SKM-1 (cell line): ENCODE data around the gene ZNF511.
"Not testable (repeated sequence)": the region's sequence is repeated elsewhere in the genome, so short reads cannot be mapped to it uniquely, and the experiment has no call there.

ENCODE experiments used
- DNase-seq: peaks from one replicate; lab custom pipeline; 2025; ENCODE audit not compliant: unreplicated experiment; lab: John Stamatoyannopoulos, UW

ZNF511 gene

DNA sequence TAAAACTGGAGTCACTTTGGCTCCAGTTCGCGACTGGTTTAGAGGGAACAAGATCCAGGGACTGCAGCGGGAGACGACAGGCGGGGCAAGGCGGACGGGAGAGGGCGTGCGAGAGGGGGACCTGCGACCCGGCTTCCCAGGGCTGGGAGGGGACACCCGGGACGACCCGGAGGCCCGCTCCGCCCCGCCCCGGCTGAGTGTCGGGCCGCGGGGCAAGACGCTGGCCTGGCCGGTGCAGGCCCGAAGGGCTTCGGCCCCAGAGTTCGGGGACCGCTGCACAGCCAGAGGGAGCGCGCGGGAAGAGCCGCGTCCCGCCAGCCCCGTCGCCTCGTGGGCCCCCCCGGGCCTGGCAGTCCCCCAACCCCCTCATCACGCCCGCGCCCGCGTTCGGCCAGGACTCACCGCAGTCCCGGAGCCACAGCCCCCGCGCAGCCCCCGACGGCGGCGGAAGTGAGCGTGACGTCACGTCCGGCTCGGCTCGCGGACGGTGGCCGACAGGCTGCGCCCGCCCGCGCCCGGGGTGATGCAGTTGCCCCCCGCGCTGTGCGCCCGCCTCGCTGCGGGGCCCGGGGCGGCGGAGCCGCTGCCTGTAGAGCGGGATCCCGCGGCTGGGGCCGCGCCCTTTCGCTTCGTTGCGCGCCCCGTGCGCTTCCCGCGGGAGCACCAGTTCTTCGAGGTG is at the start of gene ZNF511, which contains the start of gene TUBGCP2:
Gene ZNF511 (plus strand): TSS at position 494 of the 679 bp plus-strand sequence. CDS start 30 bp downstream, at position 524.
Gene TUBGCP2 (minus strand): TSS at position 452 of the 679 bp plus-strand sequence. CDS start 5,931 bp downstream, outside the sequence.
- DNase-seq = peak; percentile 68

DNA sequence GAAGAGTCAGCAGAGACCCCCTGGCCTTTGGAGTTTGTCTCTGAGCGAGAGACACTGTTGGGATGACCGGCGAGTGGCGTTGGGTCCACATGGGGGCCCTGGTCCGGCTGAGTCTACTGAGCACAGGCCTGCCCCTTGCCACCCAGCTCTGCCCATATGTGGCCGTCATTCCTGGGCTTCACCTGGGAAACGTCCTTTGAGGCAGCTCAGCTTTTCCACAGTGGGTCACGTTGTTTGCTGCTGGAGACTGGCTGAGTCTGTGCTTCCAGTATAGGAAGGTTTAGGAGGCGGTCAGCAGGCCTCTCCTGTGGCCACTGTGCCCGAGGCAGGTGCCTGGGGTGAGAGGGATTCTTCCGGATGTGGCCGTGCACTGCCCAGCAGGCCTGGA is 49.1 kb upstream of the ZNF511 start:
- DNase-seq = no peak

- no peak for DNase-seq
Measured at GRCh38 chr10:133260895-133261725, 47.6 kb upstream of the ZNF511 start.

GRCh38 chr10:133261726-133262325 is 46.9 kb upstream of the ZNF511 start:
- peak; percentile 23 for DNase-seq

- no peak for DNase-seq
Measured at GRCh38 chr10:133262696-133263095, 46.0 kb upstream of the ZNF511 start.

GRCh38 chr10:133263674-133264073 is 45.0 kb upstream of the ZNF511 start:
- no peak for DNase-seq

DNA sequence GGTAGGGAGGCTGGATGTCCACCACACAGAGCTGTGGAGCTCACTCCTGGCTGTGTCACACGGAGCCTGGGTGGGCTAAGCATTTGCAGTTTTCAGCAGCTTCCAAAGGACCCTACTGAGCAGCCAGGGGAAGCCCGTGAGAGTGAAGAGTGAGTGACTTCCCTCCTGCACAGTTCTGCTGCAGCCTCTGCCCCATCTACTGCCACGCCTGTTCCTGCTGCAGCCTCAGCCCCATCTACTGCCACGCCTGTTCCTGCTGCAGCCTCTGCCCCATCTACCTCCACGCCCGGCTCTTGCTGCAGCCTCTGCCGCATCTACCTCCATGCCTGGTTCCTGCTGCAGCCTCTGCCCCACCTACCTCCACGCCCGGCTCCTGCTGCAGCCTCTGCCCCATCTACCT is 44.3 kb upstream of the ZNF511 start:
- DNase-seq = peak; percentile 21

DNA sequence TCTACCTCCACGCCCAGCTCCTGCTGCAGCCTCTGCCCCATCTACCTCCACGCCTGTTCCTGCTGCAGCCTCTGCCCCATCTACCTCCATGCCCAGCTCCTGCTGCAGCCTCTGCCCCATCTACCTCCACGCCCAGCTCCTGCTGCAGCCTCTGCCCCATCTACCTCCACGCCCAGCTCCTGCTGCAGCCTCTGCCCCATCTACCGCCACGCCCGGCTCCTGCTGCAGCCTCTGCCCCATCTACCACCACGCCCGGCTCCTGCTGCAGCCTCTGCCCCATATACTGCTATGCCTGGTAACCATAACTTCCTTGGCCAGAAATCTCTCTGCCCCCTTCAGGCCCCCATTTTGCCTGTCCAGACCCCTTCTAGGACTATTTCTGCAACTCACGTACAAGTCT is 43.7 kb upstream of the ZNF511 start:
- DNase-seq = not testable (repeated sequence)

- no peak for DNase-seq
Measured at GRCh38 chr10:133266056-133266795, 42.5 kb upstream of the ZNF511 start.

- no peak for DNase-seq
Measured at GRCh38 chr10:133267293-133267692, 41.4 kb upstream of the ZNF511 start.

DNA sequence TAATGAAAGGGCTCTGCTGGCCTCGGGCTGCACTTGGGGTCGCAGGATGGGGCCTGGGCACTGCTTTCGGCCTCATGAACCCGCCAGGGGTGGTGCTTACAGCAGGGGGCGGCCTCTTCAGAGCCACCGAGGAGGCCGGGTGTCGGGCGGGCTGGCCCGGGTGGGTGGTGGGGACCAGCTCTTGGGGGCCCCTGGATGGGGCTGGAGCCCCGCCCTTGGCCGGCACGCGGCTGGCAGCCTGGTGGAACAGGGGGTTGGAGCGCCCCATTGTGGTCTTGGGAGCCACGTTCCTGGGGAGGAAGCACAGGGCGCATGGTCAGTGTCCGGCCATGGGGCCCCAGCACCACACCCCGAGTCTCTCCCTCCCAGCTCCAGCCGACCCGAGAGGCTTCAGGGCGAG is 40.9 kb upstream of the ZNF511 start:
- no peak for DNase-seq

DNA sequence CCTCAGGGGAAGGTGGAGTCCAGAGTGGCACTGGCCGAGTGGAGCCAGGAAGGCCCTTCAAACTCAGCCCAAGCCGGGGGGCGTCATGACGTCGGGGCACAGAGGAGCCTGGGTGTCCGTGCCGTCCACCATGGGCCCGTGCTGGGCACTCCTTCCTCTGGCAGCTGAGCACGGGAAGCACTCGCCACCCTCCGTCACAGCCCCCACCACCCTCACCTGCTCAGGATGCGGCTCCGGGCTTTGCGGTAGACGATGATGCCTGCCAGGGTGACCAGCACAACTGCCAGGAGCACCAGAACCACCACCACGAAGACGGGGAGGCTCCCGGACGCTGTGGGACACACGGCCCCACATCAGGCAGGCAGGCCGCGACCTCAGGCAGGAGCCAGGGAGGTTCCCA is 40.2 kb upstream of the ZNF511 start:
- DNase-seq = no peak

DNA sequence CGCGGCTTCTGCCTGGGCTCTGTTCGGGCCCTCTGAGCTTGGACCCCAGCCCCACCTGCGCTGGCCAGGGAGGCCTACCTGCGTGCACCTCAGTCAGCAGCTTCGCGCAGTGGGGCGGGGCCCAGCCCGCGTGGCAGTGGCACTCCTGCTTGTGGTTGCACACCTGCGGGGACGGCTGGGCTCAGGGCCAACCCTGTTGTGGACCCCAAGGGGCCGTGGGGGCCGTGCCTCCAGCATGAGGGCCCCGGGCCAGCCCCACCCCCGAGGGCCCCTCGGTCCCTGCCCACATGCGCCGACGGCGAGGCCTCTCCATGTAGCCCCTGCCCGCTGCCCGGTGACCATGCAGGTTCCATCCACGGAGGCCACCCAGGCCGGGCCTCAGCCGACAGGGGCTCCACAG is 39.3 kb upstream of the ZNF511 start:
- no peak for DNase-seq

- DNase-seq = no peak
Measured at GRCh38 chr10:133270204-133270603, 38.5 kb upstream of the ZNF511 start.

- DNase-seq = no peak
Measured at GRCh38 chr10:133270773-133271297, 37.9 kb upstream of the ZNF511 start.

- DNase-seq = no peak
Measured at GRCh38 chr10:133271521-133272300, 37.0 kb upstream of the ZNF511 start.

- no peak for DNase-seq
Measured at GRCh38 chr10:133272301-133272963, 36.3 kb upstream of the ZNF511 start.

DNA sequence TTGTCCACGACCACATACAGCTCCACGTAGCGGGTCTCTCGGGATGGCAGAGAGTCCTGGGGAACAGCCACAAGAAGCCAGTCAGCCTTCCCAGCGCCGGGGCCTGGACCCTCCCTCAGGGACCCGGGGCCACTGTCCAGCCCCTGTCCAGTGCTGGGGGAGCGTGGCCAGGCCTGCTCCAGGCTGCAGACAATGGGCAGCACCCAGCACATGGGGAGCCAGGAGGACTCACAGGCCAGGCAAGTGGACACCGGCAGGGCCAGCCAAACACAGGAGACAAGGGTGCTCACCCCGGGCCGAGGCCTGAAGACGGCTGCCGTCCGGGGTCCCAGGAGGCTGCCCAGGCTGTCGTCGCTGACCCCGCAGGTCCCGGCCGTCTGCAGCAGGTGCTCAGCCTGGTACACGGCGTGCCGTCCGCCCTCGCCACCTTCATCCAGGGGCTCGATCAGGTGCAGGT is 35.7 kb upstream of the ZNF511 start:
- no peak for DNase-seq

- no peak for DNase-seq
Measured at GRCh38 chr10:133273534-133274143, 35.1 kb upstream of the ZNF511 start.
